K562 treated with DMSO at 1 percent for 4 hours (cell line): ENCODE results near the gene PGGT1B. TPM values are rescaled to one million over a fixed set of nuclear protein-coding genes. Genes with fewer than 3 reads are reported as not detected.

Source experiments
- total RNA-seq: library from RNA; unstranded; fragments of 300-600 nt; gene quantifications from 2 replicates; pipeline ENCODE4 v1.2.3, GENCODE V29; 2022; ENCODE audit not compliant: insufficient read depth

The PGGT1B gene
- 5.7 and 6.8 TPM in 2 replicates for total RNA-seq

DNA sequence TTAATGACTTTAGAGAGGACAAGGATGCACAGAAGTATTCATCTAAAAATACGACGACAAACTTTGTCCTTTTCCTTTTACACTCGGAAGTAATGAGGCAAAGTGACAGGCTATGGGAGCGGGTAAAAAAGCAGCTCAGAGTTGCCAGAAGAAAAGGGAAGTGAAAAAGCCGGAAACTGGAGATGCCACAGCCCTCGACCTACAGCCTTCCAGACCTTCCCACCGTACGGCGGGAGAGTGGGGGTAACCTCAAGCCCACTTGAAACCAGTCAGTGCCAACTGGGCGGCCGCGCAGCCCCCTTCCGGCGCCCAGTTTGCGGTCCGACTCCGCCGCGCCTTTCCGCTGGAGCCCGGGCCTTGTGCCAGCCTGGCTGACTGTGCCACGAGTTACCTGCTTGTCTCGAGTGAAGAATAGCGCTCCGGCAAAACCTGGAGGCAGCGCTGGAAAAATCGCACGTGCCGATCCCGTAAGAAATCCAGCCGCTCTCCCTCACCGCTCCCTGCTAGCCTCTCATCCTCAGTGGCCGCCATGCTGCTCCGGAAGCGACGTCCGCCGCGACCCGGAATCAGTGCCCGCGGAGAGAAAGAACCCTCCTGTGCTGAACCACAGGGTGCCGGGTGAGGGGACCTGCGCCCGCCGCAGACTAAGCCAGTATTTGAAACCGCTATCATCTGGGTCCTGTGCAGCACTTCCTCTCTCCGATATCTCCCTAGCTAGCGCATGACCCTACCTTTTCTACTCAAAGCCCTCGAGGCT, at the start of gene PGGT1B:
PGGT1B (minus strand) TSS at position 557 of the 757 bp plus-strand sequence; CDS start at position 531, 26 bp downstream.

DNA sequence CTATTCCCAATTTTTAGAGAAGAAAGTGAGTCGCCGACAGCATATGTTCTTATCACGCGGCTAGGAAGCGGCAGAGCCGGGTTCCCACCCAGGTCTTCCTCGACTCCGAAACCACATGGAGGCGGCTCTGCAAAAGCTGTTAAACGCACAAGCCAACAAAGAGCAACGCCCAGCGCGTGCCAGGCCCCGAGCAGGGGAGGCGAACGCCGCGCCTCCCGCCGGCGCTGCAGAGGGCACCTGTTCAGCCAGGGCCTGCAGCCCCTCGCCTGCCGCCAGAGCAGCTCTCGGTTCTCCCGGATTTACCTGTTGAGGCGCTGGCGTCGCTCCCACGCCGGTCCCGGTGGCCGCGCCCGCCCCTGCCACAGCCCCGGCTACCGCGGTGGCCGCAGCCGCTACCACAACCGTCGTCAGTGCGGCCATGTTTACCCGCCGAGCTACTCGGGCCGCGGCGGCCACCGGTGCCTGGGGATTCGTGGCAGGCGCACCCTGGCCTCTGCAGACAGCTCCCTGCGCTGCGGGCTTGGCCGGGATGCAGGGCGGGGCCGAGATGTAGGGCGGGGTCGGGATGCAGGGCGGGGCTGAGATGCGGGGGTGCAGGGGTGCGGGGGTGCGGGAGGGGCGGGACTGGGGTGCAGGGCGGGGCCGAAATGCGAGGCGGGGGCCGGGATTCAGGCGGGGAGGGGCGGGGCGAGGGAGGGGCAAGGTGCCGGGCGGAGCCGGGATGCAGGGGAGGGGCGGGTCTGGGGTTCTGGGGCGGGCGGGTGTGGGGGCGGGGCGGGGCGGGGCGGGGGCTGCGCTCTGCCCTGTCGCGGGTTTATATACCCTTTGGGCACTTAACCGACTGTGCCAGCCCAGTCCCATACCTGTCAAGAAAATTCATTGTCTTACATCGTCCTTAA, 33.7 kb upstream of the PGGT1B start, which contains the start of gene CCDC112:
CCDC112 (minus strand) TSS at position 531 of the 899 bp plus-strand sequence; CDS start at position 420, 111 bp downstream.

DNA sequence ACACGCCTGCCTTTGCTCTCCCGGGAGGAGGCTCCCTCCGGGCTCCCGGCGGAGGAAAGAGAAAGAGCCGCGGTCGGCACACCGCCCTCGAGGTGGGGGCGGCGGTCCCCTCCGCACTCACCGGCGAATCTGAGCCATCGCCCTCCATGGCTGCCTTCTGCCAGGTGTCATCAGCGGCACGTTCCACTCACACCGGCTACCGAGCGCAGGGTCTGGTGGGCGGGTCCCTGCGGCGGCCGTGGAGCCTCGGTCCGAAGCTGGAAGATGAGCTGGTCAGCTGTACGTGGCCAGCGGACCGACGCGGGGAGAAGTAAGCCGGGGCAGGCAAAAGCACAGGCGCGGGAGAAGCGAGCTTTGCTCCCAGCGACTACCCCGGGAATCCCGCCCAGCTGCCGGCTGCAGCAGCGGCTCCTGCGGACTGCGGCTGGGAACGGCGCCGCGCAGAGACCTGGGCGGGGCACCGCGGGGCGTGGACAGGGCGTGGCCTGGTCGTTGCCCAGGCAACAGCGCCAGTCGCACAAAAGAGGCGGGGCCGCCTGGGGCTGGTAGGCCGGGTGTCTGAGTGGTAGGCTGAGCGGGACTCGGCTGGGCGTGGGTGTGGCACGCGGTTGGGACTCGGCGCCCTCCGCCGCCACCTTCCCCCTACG, 93.1 kb downstream of the PGGT1B start, which contains the start of gene TRIM36:
TRIM36 (minus strand) TSS at position 422 of the 647 bp plus-strand sequence; CDS start at position 148, 274 bp downstream.

Other genes starting within 250 kb of the PGGT1B start
- gene TRIM36, start 93.0 kb downstream of the PGGT1B start, total RNA-seq = 1.0 TPM in 1 of 2 replicates, not detected in the other
- 5.7 and 7.0 TPM in 2 replicates for gene CCDC112, start 33.8 kb upstream of the PGGT1B start, total RNA-seq